Muscle layer of colon (tissue), 2 donors: Measurements from ENCODE around the gene CLN6.
"Not testable (repeated sequence)": the region's sequence is repeated elsewhere in the genome, so short reads cannot be mapped to it uniquely, and the experiment has no call there.

ENCODE experiments used
- H3K27ac ChIP-seq: one replicate; pipeline ENCODE4 v1.7.0; 2013; ENCODE audit warnings: low read depth, mild to moderate bottlenecking, low read length, moderate library complexity
- H3K27me3 ChIP-seq, 2 donors: one replicate each; pipeline ENCODE4 v1.7.0; 2013; ENCODE audit warnings: low read length in 2 of 2, mild to moderate bottlenecking in 2 of 2; ENCODE audit not compliant: insufficient read depth in 2 of 2, control insufficient read depth in 1 of 2
- H3K36me3 ChIP-seq: one replicate; pipeline ENCODE4 v1.7.0; 2013; ENCODE audit warnings: mild to moderate bottlenecking, low read length; ENCODE audit not compliant: insufficient read depth
- H3K4me1 ChIP-seq: one replicate; pipeline ENCODE4 v1.7.0; 2013; ENCODE audit warnings: mild to moderate bottlenecking, low read length; ENCODE audit not compliant: insufficient read depth
- H3K4me3 ChIP-seq, 2 donors: one replicate each; pipeline ENCODE4 v1.7.0; 2013; ENCODE audit warnings: low read length in 2 of 2, low read depth in 1 of 2, mild to moderate bottlenecking in 1 of 2, moderate library complexity in 1 of 2
- H3K9ac ChIP-seq: one replicate; pipeline ENCODE4 v1.7.0; 2013; ENCODE audit warnings: low read length
- H3K9me3 ChIP-seq: one replicate; pipeline ENCODE4 v1.7.0; 2013; ENCODE audit warnings: mild to moderate bottlenecking, low read length
- donor health status: abdominal sarcoma.
- donor health status: Adenocarcinoma of cecum.

The CLN6 gene

GRCh38 chr15:68173119-68173518 lies 56.4 kb downstream of the CLN6 start:
- H3K27ac ChIP-seq, result no peak overlapping the region
- no peaks in the 10 kb centered on the region for H3K9me3 ChIP-seq
- H3K4me1 ChIP-seq, result peaks cover 8% of the 10 kb centered on the region
- H3K36me3 ChIP-seq, result peaks cover 28% of the 10 kb centered on the region
- no peaks in the 10 kb centered on the region for H3K27me3 ChIP-seq
- H3K4me3 ChIP-seq, result no peak overlapping the region
- no peak overlapping the region for H3K9ac ChIP-seq

GRCh38 chr15:68172037-68172436 lies 57.5 kb downstream of the CLN6 start:
- H3K27me3 ChIP-seq, H3K9ac ChIP-seq, H3K4me1 ChIP-seq, H3K4me3 ChIP-seq, H3K27ac ChIP-seq, H3K9me3 ChIP-seq: not testable (repeated sequence)
- peaks cover 17% of the 10 kb centered on the region for H3K36me3 ChIP-seq

- H3K4me1 ChIP-seq, result no peaks in the 10 kb centered on the region
- H3K27me3 ChIP-seq, result no peaks in the 10 kb centered on the region
- H3K27ac ChIP-seq, result no peak overlapping the region
- H3K4me3 ChIP-seq, result no peak overlapping the region
- H3K36me3 ChIP-seq, result peaks cover 8% of the 10 kb centered on the region
- no peak overlapping the region for H3K9ac ChIP-seq
- H3K9me3 ChIP-seq, result no peaks in the 10 kb centered on the region
These were observed 62.7 kb downstream of the CLN6 start for GRCh38 chr15:68166847-68167246.

GRCh38 chr15:68163191-68163590 lies 66.3 kb downstream of the CLN6 start:
- no peak overlapping the region for H3K9ac ChIP-seq
- no peak overlapping the region for H3K4me3 ChIP-seq
- no peaks in the 10 kb centered on the region for H3K27me3 ChIP-seq
- H3K27ac ChIP-seq, result no peak overlapping the region
- H3K4me1 ChIP-seq, result peaks cover 7% of the 10 kb centered on the region
- peaks cover 15% of the 10 kb centered on the region for H3K36me3 ChIP-seq
- no peaks in the 10 kb centered on the region for H3K9me3 ChIP-seq

- no peaks in the 10 kb centered on the region for H3K27me3 ChIP-seq
- H3K4me1 ChIP-seq, result peaks cover 25% of the 10 kb centered on the region
- H3K27ac ChIP-seq, result no peak overlapping the region
- H3K36me3 ChIP-seq, result peaks cover 38% of the 10 kb centered on the region
- no peaks in the 10 kb centered on the region for H3K9me3 ChIP-seq
- no peak overlapping the region for H3K9ac ChIP-seq
- no peak overlapping the region for H3K4me3 ChIP-seq
These were observed 71.4 kb downstream of the CLN6 start for GRCh38 chr15:68158046-68158628.

- peaks cover 25% of the 10 kb centered on the region for H3K4me1 ChIP-seq
- no peaks in the 10 kb centered on the region for H3K9me3 ChIP-seq
- H3K36me3 ChIP-seq, result peaks cover 32% of the 10 kb centered on the region
- no peaks in the 10 kb centered on the region for H3K27me3 ChIP-seq
- no peak overlapping the region for H3K27ac ChIP-seq
- no peak overlapping the region for H3K4me3 ChIP-seq
- no peak overlapping the region for H3K9ac ChIP-seq
These were observed 72.5 kb downstream of the CLN6 start for GRCh38 chr15:68157074-68157473.
